ENCODE results near the gene UBALD2.

UBALD2 gene

DNA sequence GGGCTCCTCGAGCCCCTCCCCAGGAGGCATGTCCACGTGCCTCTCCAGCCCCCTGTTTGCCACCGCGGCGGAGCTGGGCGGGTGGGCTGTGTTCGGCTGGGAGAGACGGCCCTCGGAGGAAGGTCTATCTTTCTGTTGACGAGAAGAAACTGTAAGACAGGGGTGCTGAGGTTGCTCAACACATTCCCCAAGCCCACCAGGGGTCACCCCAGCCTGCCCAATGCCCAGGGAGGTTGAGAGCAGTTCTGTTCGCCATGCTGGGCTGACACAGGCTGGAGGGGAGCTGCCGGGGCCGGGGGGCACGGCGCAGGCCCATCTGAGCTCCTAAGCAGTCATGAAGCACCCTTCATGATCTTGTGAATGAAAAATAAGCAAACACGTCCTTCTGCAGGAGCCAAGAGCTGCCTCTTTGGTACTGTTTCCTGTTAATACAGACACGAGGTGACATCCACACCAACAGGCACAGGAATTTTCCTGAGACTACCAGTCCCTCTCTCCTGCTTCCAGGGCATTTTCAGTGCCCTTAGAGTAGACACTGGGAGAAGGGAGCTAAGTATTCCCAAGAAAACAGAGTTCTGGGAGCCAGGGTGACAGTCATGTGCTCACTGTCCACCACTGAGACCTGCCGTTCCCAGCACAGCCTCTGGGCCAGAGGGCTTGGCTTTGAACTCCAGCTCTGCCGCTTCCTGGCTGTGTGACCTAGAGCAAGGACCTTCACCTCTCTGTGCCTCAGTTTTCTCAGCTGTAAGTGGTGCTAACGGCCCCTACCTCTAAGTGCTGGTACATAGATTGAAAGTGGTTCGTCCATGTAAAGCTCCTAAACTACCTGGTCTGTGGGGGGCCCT is 9.2 kb downstream of the UBALD2 start:
- no peak for DNase-seq
- no peak for TF ChIP-seq POLR2A (IDR thresholded peaks at IDR 0.05; ENCODE audit: low read length)
- no peak for TF ChIP-seq GATA1 (IDR thresholded peaks at IDR 0.05; ENCODE audit: low read depth, low read length)

DNA sequence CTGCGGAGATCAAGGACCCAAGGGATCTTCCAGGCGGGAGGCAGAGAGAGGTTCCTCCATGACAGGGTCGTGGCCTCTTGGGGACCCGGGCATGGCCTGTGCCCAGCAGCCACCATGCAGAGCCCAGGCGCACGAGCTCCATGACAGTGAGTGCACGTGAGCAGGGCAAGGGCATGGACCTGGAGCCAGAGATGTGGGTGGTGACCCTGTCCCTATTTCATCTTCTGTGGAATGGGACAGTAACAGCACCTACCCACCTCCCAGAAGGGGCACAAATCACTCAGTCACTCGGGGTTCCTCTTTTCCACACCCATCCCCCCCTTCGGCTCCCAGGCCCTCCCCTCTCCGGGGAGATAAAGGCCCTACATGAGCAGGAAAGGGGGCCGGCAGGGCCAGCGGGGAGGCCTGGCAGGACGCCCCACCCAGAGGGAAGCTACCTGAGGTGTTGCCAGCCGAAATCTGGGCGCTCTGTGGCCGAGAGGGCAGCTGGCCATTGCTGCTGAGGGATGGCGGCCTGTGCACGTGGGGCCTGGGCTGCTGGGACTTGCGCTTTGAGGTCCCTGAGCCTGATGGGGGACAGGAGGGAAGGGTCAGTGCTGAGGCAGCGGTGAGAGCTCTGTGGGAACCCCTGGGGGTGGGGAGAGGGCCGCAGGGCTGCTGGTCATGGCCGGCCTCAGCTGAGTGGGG is 10.4 kb downstream of the UBALD2 start:
- TF ChIP-seq POLR2A (IDR thresholded peaks at IDR 0.05; ENCODE audit: low read length) (no peak), GATA1 (IDR thresholded peaks at IDR 0.05; ENCODE audit: low read depth, low read length) (no peak)
- no peak for DNase-seq

DNA sequence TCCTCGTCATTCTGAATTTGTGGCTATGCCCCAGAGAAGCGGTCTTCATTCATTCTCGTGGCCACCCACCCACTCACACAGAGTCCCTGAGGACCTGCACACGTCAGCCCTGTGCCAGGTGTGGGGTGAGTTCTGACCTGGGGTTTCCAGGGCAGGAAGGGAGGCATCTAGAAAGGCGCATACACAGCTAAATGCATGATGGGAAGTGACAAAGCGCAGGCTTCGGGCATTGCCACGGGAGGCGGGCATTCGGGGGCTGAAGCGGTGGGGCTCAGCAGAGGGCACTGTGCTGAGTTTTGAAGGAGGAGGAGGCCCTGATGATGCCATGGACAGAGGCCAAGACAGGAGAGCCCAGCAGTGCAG is 10.9 kb downstream of the UBALD2 start:
- TF ChIP-seq GATA1 (IDR thresholded peaks at IDR 0.05; ENCODE audit: low read depth, low read length) = no peak
- no peak for TF ChIP-seq POLR2A (IDR thresholded peaks at IDR 0.05; ENCODE audit: low read length)
- DNase-seq = no peak

DNA sequence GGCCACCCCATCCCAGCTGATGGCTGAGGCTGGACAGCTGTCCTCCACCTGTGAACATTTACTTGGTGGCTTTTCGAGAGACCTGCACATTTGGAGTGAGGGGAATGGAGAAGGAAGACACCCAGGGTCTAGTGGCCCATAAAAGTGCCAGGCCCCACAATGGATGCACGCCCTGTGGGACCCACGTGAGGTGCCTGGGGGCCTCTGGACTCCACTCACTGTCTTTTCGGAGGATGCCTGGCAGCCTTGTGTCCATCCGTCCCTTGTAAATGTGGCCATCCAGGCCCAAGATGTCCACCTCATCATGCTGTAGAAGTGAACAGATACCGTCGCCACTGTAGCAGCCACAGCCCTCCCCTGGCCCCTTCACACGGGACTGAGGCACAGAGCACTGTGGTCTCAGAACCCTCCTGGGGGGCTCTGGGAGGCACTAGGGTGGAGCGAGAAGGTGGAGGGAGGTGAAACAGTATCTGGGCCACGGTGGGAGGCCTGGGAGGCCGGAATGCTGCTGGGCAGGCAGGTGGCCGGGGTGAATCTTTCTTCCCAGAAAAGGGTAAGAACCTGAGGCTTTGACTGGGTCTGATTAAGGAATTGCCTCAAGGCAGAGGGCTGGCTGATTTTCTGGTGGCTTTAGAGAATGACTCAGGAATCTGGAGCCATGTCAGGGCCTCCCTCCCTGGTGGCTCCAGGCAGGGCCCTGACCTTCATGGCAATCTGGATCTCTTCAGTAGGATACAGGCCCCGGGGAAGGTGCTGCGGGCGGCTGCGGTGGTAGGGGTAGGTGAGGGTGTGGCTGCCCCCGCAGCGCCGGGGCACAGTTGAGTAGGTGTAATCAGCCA is 11.5 kb downstream of the UBALD2 start:
- no peak for TF ChIP-seq GATA1 (IDR thresholded peaks at IDR 0.05; ENCODE audit: low read depth, low read length)
- TF ChIP-seq POLR2A (IDR thresholded peaks at IDR 0.05; ENCODE audit: low read length) = no peak
- DNase-seq = no peak

GRCh38 chr17:76277300-76278267 is 12.4 kb downstream of the UBALD2 start:
- no peak for DNase-seq

GRCh38 chr17:76278268-76278908 is 13.2 kb downstream of the UBALD2 start:
- no peak for DNase-seq
- no peak for TF ChIP-seq GATA1 (IDR thresholded peaks at IDR 0.05; ENCODE audit: low read depth, low read length)
- TF ChIP-seq POLR2A (IDR thresholded peaks at IDR 0.05; ENCODE audit: low read length) = no peak

More at GRCh38 chr17:76277300-76278267, 12.4 kb downstream of the UBALD2 start:
- no peak for TF ChIP-seq POLR2A (IDR thresholded peaks at IDR 0.05; ENCODE audit: low read length)
- no peak for TF ChIP-seq GATA1 (IDR thresholded peaks at IDR 0.05; ENCODE audit: low read depth, low read length)

GRCh38 chr17:76278952-76279741 is 14.0 kb downstream of the UBALD2 start:
- DNase-seq = peak; percentile 71 to 88
- TF ChIP-seq GATA1 (IDR thresholded peaks at IDR 0.05; ENCODE audit: low read depth, low read length) (no peak), POLR2A (IDR thresholded peaks at IDR 0.05; ENCODE audit: low read length) (no peak)

DNA sequence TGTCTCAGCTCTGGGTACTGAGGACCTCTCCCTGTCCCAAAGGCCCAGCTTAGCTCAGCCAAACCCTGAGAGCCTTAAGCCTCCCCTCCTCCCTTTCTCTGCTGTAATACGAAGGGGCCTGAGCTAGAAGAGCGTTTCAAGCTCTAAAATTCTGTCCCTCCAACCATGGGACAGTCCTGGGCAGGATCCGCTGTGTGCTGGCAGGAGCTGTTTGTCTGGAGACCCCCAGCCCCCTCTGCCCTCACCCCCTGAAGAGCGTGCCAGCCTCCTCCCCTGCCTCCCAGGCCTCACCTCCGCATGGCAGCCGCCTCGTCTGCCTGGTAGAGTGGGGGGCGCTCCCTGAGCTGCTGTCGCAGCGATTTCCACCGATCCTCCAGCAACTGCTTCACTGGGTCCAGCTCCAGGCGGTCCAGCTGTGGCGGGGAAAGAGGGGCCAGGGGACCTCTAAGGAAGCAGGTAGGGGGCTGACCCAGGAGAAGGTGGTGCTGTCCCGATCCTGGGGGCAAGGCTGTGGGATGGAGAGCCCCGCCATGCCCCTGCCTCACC is 14.7 kb downstream of the UBALD2 start:
- TF ChIP-seq GATA1 (IDR thresholded peaks at IDR 0.05; ENCODE audit: low read depth, low read length) (no peak), POLR2A (IDR thresholded peaks at IDR 0.05; ENCODE audit: low read length) (no peak)
- no peak for DNase-seq

DNA sequence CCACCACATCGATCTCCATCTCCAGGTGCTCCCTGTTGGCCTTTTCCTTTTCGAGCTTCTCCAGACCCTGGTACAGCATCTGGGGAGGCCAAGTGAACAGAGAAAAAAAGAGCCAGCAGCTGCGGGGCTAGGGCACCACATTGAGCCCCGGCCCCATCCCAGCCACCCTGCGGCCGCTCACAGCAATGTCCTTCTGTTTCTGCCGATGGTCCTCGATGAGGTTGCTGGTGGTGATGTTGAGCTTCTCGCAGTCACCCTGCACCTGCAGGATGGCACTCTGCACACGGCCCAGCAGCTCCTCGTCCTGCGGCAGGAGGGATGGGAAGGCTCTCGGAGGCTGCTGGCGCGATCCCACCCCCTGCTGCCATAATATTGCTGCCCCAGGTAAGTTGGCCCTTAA is 15.5 kb downstream of the UBALD2 start:
- no peak for DNase-seq
- TF ChIP-seq POLR2A (IDR thresholded peaks at IDR 0.05; ENCODE audit: low read length) (no peak), GATA1 (IDR thresholded peaks at IDR 0.05; ENCODE audit: low read depth, low read length) (no peak)

DNA sequence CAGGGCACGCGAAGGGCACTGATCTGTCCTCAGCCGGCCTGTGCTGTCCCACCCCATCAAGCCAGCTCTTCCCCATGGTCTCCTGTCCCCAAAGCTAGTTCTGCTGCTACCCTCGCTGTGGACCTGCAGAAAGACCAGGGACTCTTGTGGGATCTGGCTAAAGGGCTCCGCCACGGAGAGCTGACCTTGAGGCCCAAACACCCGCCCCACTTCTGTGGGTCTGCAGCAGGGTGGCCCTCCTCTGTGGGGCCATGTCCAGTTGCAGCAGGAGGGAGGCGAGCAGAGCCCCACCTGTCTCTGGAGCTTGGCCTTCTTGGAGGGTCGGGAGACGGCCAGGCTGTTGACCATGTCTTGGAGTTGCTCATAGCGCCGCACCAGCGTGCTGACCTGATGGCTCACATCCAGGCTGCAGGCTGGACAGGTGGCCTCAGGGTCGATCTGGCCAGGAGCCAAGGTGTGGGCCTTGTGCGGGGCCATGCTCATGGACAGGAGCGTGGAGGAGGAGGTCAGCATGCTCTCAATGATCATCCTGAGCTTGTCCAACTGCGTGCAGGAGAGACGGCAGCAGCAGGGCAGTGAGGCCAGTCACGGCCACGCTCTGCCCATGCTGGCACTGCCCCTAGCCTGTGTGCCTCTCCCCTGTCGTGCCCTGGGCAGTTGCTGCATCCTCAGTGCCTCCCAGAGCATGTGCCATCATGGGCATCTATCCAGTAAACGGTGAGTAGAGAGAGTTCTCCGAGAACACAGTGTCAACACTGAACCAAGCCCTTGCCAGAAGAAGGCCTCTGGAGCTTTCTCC is 16.6 kb downstream of the UBALD2 start:
- TF ChIP-seq GATA1 (IDR thresholded peaks at IDR 0.05; ENCODE audit: low read depth, low read length) (no peak), POLR2A (IDR thresholded peaks at IDR 0.05; ENCODE audit: low read length) (no peak)
- no peak for DNase-seq

DNA sequence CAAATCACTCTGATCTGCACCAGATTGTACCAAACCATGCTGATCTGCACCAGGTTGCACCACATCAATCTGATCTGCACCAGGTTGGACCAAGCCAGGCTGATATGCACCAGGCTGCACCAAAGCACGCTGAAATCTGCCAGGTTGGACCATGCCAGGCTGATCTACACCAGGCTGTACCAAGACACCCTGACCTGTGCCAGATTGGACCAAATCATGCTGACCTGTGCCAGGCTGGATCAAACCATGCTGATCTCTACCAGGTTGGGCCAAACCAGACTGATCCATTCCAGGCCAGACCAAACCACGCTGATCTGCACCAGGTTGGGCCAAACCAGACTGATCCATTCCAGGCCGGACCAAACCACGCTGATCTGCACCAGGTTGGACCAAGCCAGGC is 27.4 kb downstream of the UBALD2 start:
- TF ChIP-seq POLR2A (IDR thresholded peaks at IDR 0.05; ENCODE audit: low read length) (no peak), GATA1 (IDR thresholded peaks at IDR 0.05; ENCODE audit: low read depth, low read length) (no peak)
- DNase-seq = no peak
